HEK293T (cell line): ENCODE data around the gene BOD1L2.

ENCODE experiments used
- CTCF ChIA-PET: fragments of 350-600 bp; formaldehyde crosslinking; extraction: SDS; loops from one replicate; lab custom pipeline; 2021; ENCODE audit warnings: antibody characterized with exemption, inconsistent platforms; lab: Yijun Ruan, JAX
- POLR2A ChIA-PET: fragments of 350-600 bp; formaldehyde crosslinking; extraction: SDS; loops from one replicate; lab custom pipeline; 2020; ENCODE audit warnings: antibody characterized with exemption, inconsistent platforms; lab: Yijun Ruan, JAX
- DNase-seq: peaks from one replicate; pipeline ENCODE4 v3.0.0; 2012; ENCODE audit warnings: mixed read lengths; ENCODE audit errors: extremely low spot score
- ARNT ChIP-seq: fragments of 450-650 bp; IDR thresholded peaks from 2 replicates; pipeline ENCODE4 v1.6.1; 2017; ENCODE audit warnings: mild to moderate bottlenecking
- BHLHE40 ChIP-seq: fragments of 450-650 bp; IDR thresholded peaks from 2 replicates; pipeline ENCODE4 v1.6.1; 2016; ENCODE audit warnings: mild to moderate bottlenecking, moderate library complexity, borderline replicate concordance
- CTBP1 ChIP-seq: fragments of 450-650 bp; IDR thresholded peaks from 2 replicates; pipeline ENCODE4 v1.6.1; 2016; ENCODE audit warnings: borderline replicate concordance
- ELF4 ChIP-seq: fragments of 450-650 bp; IDR thresholded peaks from 2 replicates; pipeline ENCODE4 v1.6.1; 2017; ENCODE audit warnings: antibody characterized with exemption
- FOXA1 ChIP-seq: fragments of 450-650 bp; IDR thresholded peaks from 2 replicates; pipeline ENCODE4 v1.6.1; 2016; ENCODE audit warnings: mild to moderate bottlenecking
- FOXK2 ChIP-seq: fragments of 450-650 bp; IDR thresholded peaks from 2 replicates; pipeline ENCODE4 v1.6.1; 2016; ENCODE audit warnings: mild to moderate bottlenecking
- FOXM1 ChIP-seq: fragments of 450-650 bp; IDR thresholded peaks from 2 replicates; pipeline ENCODE4 v1.6.1; 2017; ENCODE audit warnings: mild to moderate bottlenecking, borderline replicate concordance
- HDGF ChIP-seq: fragments of 450-650 bp; IDR thresholded peaks from 2 replicates; pipeline ENCODE4 v1.6.1; 2017; ENCODE audit warnings: antibody characterized with exemption, borderline replicate concordance
- L3MBTL2 ChIP-seq: fragments of 450-650 bp; conservative IDR thresholded peaks from 2 replicates; pipeline ENCODE4 v1.6.1; 2016; ENCODE audit warnings: mild to moderate bottlenecking
- LEF1 ChIP-seq: fragments of 450-650 bp; IDR thresholded peaks from 2 replicates; pipeline ENCODE4 v1.6.1; 2017; ENCODE audit warnings: mild to moderate bottlenecking, borderline replicate concordance
- NFRKB ChIP-seq: fragments of 450-650 bp; IDR thresholded peaks from 2 replicates; pipeline ENCODE4 v1.6.1; 2016; ENCODE audit warnings: mild to moderate bottlenecking, moderate library complexity
- SP1 ChIP-seq: fragments of 450-650 bp; IDR thresholded peaks from 2 replicates; pipeline ENCODE4 v1.6.1; 2017
- SUZ12 ChIP-seq: fragments of 450-650 bp; IDR thresholded peaks from 2 replicates; pipeline ENCODE4 v1.6.1; 2016; ENCODE audit warnings: mild to moderate bottlenecking
- TARDBP ChIP-seq: fragments of 450-650 bp; IDR thresholded peaks from 2 replicates; pipeline ENCODE4 v1.6.1; 2016
- ZNF384 ChIP-seq: fragments of 450-650 bp; IDR thresholded peaks from 2 replicates; pipeline ENCODE4 v1.6.1; 2016
- TF ChIP-seq, protein P1 (sequence below): fragments of 450-650 bp; IDR thresholded peaks from 2 replicates; pipeline ENCODE4 v1.6.1; 2016

The BOD1L2 gene

DNA sequence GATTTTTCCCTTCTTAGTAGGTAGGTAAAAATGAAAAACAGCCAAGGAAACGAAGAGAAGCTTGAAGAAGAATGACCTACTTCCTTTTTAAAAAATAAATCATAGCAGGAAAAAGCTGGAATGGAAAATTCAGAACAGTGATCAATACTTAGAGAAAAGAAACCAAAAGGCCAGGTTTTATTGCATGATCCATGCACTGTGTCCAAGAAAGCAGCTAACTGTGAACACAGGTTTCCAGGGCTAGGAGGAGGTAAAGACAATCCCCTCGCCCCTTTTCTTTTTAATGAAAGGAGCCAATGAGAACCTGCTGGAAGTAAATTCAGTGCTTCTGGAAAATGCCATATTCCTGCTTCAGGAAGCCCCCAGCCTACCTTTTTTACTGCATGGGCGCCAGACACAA lies 47.2 kb downstream of the BOD1L2 start:
- POLR2A ChIA-PET, result no interaction called here
- DNase-seq, result no peak
- CTCF ChIA-PET, result no interaction called here
- TF ChIP-seq, protein P1, sequence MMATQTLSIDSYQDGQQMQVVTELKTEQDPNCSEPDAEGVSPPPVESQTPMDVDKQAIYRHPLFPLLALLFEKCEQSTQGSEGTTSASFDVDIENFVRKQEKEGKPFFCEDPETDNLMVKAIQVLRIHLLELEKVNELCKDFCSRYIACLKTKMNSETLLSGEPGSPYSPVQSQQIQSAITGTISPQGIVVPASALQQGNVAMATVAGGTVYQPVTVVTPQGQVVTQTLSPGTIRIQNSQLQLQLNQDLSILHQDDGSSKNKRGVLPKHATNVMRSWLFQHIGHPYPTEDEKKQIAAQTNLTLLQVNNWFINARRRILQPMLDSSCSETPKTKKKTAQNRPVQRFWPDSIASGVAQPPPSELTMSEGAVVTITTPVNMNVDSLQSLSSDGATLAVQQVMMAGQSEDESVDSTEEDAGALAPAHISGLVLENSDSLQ, result no peak
- no peak for TF ChIP-seq FOXM1
- TF ChIP-seq ZNF384, result no peak
- no peak for TF ChIP-seq FOXK2
- TF ChIP-seq TARDBP, result no peak
- no peak for TF ChIP-seq ARNT
- TF ChIP-seq NFRKB, result no peak
- no peak for TF ChIP-seq L3MBTL2
- no peak for TF ChIP-seq SUZ12
- TF ChIP-seq FOXA1, result no peak
- TF ChIP-seq LEF1, result no peak
- TF ChIP-seq BHLHE40, result no peak
- TF ChIP-seq ELF4, result no peak
- TF ChIP-seq HDGF, result no peak

DNA sequence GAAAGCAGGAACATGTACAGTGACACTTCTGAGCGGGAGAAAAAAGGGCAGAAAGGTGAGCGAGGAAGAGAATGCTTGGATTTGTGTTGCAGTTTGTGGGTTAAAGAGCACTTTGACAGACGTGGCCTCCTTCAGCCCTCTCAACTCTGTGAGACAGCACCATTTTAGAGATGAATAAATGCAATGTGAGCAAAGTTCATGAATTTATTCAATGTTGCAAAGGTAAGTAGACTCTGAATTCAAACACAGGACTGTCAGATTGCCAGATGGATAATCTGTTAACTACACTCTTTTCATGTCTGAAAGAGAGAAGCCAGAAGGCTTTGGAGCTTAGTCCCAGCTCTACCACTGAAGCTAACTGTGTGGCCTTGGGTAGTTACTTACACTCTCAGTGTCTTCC lies 47.7 kb downstream of the BOD1L2 start:
- POLR2A ChIA-PET, result no interaction called here
- TF ChIP-seq ZNF384, result no peak
- TF ChIP-seq FOXA1, result no peak
- TF ChIP-seq LEF1, result no peak
- no peak for TF ChIP-seq FOXK2
- TF ChIP-seq NFRKB, result no peak
- TF ChIP-seq HDGF, result no peak
- TF ChIP-seq SP1, result no peak
- TF ChIP-seq L3MBTL2, result no peak
- TF ChIP-seq BHLHE40, result no peak
- TF ChIP-seq CTBP1, result no peak
- TF ChIP-seq, protein P1, result no peak
- no peak for TF ChIP-seq FOXM1
- TF ChIP-seq SUZ12, result no peak
- DNase-seq, result no peak
- CTCF ChIA-PET, result no interaction called here

DNA sequence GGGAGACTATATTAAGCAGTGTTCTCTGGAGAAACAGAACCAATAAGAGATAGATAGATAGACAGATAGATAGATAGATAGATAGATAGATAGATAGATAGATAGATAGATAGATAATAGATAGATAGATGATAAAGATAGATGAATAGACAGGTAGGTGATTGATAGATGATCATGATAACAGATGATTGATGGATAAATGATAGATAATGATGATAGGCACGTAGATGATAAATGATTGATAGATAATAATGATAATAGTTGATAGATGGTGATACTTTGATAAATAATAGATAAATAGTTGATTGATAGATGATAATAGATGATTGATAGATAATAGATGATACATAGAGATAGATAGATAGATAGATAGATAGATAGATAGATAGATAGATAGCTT lies 48.5 kb downstream of the BOD1L2 start:
- no peak for TF ChIP-seq ZNF384
- TF ChIP-seq, protein P1, result peak; percentile 49; the same call in 1 of the 2 replicates
- ChIA-PET POLR2A (no interaction called here), CTCF (no interaction called here)
- DNase-seq, result no peak

DNA sequence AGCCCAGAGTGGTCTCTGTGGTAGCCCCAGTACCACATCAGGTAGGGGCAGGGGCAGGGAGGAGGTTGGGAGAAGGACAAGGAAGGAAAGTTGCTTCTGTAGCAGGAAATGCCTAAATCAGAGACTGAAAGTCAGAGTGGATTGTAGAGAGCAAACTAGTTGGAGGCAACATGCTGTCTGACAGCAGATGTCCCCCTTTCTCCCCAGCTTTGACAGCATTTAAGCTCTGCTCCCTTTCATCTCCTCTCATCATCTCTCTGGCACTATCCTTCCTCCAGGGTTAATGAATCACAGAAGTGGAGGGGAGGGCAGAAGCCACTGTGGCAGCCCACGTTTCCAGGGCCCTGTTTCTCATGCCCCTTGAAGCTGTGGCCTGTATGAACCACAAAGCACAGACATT lies 50.4 kb downstream of the BOD1L2 start:
- no peak for DNase-seq
- ChIA-PET POLR2A (no interaction called here), CTCF (no interaction called here)
- no peak for TF ChIP-seq ZNF384
- TF ChIP-seq TARDBP, result no peak
- TF ChIP-seq L3MBTL2, result no peak
- TF ChIP-seq ELF4, result no peak
- no peak for TF ChIP-seq ARNT
- TF ChIP-seq NFRKB, result no peak
- no peak for TF ChIP-seq SUZ12
- no peak for TF ChIP-seq HDGF
- TF ChIP-seq, protein P1, result no peak
- no peak for TF ChIP-seq CTBP1
- TF ChIP-seq FOXK2, result no peak
- TF ChIP-seq FOXM1, result no peak

DNA sequence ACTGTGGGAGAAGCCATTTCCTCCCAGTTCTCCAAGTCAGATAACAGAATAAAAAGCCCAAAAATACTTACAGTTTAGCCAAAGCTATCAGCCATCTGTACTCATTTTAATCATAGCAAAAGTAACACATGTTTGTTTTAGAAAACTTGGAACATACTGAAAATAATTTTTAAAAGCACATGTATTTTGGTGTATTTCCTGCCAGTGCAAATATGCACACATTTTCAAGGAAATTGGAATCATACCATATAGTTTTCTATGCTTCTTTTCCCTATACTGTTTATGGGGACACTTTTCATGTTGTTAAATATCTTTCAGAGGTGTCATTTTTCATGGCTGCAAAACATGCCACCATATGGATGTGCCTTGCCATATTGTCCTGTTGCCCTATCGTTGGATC lies 51.2 kb downstream of the BOD1L2 start:
- POLR2A ChIA-PET, result no interaction called here
- DNase-seq, result no peak
- CTCF ChIA-PET, result no interaction called here
- no peak for TF ChIP-seq SP1
- no peak for TF ChIP-seq SUZ12
- no peak for TF ChIP-seq FOXA1
- TF ChIP-seq CTBP1, result no peak
- no peak for TF ChIP-seq FOXK2
- TF ChIP-seq NFRKB, result no peak
- TF ChIP-seq L3MBTL2, result no peak
- TF ChIP-seq, protein P1, result no peak
- TF ChIP-seq TARDBP, result no peak
- TF ChIP-seq FOXM1, result no peak
- TF ChIP-seq LEF1, result no peak
